Activated CD4-positive, alpha-beta T cell treated with anti-CD3 and anti-CD28 coated beads, Interleukin-10, Interleukin-2, amounts not matched to agents 100 ng/mL and 50 ng/mL, durations not matched to agents 16 hours and 8 hours (primary cell): ENCODE results near the gene OR10J5.
"Not testable (repeated sequence)": the region's sequence is repeated elsewhere in the genome, so short reads cannot be mapped to it uniquely, and the experiment has no call there.

ENCODE experiments used
- DNase-seq: peaks from one replicate; pipeline ENCODE4 v3.0.0-alpha.2; 2020

The OR10J5 gene

GRCh38 chr1:159535907-159536306, at the start of gene OR10J5:
Gene OR10J5 (minus strand): TSS chr1:159536007. CDS start chr1:159536007, 0 bp downstream.
- DNase-seq: no peak

GRCh38 chr1:159584536-159584935, 48.7 kb upstream of the OR10J5 start:
- DNase-seq: no peak

GRCh38 chr1:159581422-159581821, 45.6 kb upstream of the OR10J5 start:
- no peak for DNase-seq

- DNase-seq: no peak
Measured at GRCh38 chr1:159580340-159580739, 44.5 kb upstream of the OR10J5 start.

DNA sequence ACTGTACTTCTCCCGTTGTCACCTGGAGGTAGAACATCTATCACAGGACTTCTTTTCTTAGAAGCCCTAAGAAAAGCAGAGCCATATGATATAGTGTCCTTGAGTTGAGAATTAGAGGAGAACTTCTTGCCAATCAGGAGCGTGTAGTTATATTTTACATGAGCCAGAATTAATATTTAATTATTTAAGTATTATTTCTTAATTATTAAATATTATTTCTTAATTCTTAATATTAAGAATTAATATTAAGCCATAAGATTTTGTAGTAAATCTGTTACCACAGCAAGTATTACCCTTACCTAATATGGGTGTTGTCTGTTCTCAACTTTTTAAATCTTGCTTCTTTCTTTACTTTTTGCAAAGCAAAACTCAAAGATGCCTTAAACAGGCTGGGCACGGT, 41.6 kb upstream of the OR10J5 start:
- DNase-seq: no peak

GRCh38 chr1:159562680-159563079, 26.9 kb upstream of the OR10J5 start:
- no peak for DNase-seq

- DNase-seq: no peak
Measured at GRCh38 chr1:159561497-159561896, 25.7 kb upstream of the OR10J5 start.

- DNase-seq: no peak
Measured at GRCh38 chr1:159560599-159560998, 24.8 kb upstream of the OR10J5 start.

DNA sequence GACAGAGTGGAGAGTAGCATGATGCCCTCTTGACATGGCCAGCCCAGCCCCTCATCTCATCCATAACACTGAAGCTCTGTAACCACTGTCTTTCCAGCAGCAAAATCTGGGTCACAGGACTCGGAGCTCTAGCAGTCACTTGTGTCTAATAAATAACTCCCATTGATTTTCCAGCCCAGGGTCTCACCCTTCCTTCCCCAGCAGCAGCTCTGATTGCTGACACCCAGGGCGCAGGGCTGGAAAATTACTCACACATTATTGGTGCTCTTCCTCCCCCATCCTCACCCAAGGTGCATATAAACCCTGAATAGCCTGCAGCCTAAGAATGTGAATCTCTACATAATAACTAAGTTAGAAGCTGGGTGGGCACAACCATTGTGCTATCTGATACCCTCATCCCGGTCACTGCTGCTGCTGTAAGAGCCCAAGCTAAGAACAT, 21.1 kb upstream of the OR10J5 start:
- DNase-seq: no peak

DNA sequence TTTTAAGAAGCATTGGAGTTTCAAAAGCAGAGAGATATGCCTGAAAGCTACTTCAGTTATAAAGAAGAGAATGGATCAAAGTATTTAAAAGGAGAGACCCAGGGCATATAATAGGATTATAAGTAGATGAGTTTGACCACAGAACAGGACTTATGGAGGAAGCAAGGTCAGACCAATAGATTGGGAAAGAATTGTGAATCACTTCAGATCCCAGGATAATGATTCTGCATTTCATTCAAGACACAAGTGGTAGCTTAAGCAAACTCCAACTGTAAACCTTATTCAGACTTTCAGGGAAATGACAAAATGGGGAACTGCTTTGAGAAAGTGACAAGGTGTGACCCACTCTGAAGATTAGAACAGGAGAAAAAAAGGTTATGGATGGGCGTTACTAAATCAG, 18.9 kb upstream of the OR10J5 start:
- DNase-seq: no peak

GRCh38 chr1:159554261-159554660, 18.5 kb upstream of the OR10J5 start:
- DNase-seq: no peak

- DNase-seq: no peak
Measured at GRCh38 chr1:159548126-159548525, 12.3 kb upstream of the OR10J5 start.

- no peak for DNase-seq
Measured at GRCh38 chr1:159532922-159533321, 2.9 kb downstream of the OR10J5 start.

GRCh38 chr1:159524792-159525191, 11.0 kb downstream of the OR10J5 start:
- not testable (repeated sequence) for DNase-seq

GRCh38 chr1:159510229-159510541, 25.6 kb downstream of the OR10J5 start:
- DNase-seq: no peak

GRCh38 chr1:159509440-159510228, 26.2 kb downstream of the OR10J5 start:
- DNase-seq: no peak

DNA sequence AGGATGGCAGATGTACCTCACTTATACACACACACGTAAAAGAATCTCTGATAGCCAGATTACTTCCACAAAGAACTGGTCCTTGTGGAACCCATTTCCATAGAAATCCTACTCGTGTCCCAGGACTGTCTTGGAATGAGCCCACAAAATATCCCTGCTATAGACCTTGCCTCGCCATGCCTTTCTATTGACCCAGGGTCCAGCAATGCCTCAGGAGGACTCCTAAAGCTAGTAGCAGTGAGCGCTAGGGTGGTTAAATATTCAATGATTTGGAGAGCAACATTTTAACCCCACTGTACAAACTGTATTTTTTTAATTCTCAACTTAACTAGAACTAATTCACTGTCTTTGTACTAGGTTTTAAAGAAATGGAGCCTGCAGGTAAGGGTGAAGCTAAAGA, 26.9 kb downstream of the OR10J5 start:
- DNase-seq: no peak

- no peak for DNase-seq
Measured at GRCh38 chr1:159505676-159506075, 30.1 kb downstream of the OR10J5 start.

DNA sequence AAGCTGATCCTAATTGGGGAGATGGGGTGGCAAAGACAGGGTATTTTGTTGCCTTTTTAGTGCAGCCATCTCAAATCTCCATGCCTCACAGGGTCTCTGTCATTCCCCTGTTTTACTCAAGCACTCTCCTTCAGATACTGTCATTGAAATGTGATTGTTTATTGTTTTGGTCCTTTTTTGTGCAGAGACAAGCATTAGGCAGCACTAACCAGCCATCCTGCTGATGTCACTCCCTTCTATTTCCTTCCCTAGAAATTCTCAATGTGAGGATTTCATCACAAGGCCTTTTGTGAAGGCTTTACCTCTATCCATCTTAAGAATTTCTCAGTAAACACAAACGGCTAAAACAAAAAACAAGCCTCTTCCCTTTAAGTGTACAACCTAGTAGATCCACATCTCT, 34.7 kb downstream of the OR10J5 start:
- DNase-seq: no peak

GRCh38 chr1:159494513-159495210, 41.1 kb downstream of the OR10J5 start:
- DNase-seq: not testable (repeated sequence)

DNA sequence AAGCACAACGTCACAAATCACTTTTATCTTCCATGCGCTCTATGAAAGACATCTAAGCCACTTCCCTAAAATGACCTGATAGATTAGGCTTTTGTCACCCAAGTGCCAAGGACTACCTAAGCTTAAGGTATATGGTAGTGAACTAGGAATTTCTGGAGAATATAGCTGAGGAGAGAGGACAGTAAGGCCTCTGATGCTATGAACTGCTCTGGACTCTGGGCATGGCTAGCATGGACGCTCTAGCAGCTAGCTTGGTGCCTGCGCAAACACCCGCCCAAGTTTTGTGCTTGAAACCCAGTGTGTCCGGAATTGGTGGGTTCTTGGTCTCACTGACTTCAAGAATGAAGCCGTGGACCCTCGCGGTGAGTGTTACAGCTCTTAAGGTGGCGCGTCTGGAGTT, 42.5 kb downstream of the OR10J5 start:
- no peak for DNase-seq

DNA sequence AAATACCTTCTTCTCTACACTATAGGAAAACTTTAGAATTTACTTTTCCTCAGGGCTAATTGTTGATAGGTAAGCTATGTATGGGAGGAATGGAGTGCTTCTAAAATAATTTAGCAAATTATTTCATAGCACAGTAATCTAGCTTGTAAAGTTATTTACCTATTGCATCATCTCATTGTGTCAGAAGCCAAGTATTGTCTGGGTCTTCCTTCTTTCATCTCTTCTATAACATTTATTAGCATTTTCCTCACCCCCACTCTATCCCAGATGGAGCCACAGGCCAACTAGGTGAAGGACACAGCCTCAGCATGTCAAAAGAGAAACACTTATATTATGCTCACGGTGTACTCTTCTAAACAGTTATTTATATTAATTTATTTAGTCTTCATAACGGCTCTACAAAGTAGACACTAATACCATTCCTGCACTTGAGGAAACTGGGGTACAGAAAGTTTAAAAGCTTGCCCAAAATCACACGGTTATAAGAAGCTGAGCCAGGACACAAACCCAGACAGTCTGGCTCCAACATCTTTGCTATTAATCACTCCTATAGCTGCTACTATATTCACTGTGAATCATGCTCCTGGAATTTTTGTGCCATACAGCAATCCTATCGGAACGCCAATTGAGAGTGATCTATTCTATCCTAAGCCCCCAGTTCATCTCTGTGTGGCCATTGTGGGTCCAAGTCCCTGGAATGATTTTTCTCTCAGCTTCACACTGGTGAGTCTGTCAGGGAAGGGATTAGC, 43.1 kb downstream of the OR10J5 start:
- DNase-seq: no peak
